ENCODE results near the gene SNRPA.
"Not testable (repeated sequence)": the region's sequence is repeated elsewhere in the genome, so short reads cannot be mapped to it uniquely, and the experiment has no call there.

Gene SNRPA

DNA sequence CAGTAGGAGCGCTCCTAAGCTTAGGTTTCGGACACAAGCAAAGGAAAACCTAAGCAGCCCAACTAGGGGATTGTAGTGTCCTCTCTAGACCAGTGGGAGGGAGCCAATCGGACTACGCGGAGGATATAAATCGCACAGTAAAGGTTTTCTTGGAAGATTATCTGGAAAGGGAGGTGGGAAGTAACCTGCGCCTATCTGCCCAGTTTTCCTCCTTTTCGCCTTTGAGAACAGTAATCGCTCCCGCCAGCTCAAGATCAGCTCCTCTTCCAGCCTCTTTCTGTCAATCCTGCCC is 26.6 kb downstream of the SNRPA start:
- no peak for DNase-seq (ENCODE audit: low read depth)

DNA sequence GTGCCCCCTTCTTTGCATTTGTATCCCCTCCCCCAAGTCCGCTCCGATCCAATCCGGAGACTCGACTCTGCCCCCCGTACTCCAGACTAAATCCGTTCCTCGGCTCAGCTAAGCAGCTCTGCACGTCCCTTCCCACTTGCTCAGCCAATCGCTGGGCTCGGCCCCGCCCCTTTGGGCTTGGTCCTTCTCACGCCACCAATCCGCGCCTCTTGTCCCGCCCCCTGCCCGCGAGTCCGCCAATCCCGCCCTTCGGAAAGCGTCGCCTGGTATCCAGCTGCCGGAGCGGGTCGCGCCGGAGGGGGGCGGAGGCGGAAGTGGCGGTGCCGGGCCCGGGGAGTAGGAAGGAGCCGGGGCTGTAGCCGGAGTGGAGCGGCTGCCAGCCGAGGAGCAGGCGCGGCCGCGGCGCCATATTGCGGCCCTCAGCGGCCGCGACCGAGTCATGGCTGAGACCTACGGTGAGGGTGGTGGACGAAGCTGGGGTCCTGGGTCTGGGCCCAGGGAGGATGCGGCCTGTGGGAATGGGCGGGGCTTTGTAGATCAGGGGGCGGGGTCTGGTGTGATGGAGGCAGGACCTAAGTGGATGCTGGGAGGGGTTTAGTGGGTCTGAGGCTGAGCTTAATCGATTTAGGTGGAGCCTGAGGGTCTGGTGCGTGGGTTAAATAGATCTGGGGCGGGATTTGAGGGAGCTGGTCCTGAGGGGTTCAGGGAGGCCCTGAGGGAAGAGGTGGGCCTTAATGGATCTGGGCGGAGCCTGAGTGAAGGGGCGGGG is 27.1 kb downstream of the SNRPA start, which contains the start of gene RAB4B:
TSS of gene RAB4B (plus strand) at position 311 of the 769 bp plus-strand sequence. CDS start at position 440, 129 bp downstream.
- peak; percentile 94 for DNase-seq (ENCODE audit: low read depth)

DNA sequence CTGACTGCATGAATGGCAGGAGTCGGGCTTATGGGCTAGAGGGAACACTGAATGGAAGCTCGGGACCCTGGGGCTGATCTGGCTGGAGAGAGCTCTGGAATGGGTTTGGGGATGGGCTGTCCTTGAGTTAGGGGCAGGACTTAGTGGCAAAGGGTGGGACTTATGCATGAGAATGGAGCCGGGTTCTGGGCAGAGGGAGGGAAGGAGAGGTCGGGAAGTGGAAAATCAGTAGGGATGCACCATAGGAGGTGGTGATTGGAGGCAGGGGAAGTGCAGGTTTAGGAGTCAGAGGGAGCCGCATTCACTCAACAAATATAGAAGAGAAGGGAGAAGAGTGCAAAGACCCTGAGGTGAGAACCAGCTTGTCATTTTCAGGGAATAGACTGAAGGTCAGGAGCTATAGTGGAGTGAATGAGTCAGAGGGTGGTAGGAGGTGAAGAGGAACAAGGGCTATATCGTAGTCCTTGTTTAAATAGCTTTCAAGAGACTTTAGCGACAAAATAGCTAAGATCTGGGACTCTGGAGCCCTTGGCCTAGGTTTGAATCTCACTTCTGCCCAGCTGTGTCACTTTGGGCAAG is 27.8 kb downstream of the SNRPA start:
- DNase-seq (ENCODE audit: low read depth) = no peak

DNA sequence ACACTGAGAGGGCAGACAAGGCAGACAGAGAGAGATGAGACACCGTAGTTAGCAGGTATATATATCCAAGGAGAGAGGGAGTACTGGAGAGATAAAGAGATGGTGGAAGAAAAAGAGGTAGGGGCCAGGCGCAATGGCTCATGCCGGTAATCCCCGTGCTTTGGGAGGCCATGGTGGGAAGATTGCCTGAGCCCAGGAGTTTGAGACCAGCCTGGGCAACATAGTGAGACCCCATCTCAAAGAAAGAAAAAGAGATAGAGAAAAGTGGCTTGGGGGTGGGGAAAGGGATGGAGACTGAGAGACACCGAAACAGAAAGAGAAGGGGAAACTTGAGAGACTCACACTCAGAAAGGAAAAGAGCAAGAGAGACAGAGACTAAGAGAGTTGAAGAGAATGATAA is 29.6 kb downstream of the SNRPA start:
- DNase-seq (ENCODE audit: low read depth) = no peak

DNA sequence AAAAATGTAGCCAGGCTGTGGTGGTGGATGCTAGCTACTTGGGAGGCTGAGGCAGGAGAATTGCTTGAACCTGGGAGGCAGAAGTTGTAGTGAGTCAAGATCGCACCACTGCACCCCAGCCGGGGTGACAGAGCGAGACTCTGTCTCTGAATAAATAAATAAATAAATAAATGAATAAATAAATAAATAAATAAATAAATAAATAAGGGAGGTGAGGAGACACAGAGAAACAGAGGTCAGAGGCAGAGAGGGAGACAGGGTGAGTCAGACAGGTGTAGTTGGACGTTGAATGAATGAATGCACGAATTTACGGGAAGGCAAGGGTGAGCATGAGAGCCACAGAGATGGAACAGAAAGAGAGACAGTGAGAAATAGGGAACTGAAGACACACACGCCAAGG is 30.1 kb downstream of the SNRPA start:
- DNase-seq (ENCODE audit: low read depth) = no peak

DNA sequence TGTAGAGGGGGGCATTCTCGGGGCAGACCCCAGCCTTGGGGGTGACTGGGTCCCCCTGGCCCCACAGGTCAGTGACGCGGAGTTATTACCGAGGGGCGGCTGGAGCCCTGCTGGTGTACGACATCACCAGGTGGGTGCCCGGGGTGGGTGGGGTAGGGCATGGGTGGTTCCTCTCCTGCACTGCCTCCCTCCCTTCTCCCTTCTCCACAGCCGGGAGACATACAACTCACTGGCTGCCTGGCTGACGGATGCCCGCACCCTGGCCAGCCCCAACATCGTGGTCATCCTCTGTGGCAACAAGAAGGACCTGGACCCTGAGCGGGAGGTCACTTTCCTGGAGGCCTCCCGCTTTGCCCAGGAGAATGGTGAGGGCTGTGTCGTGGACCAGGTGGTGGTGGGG is 32.7 kb downstream of the SNRPA start:
- DNase-seq (ENCODE audit: low read depth) = no peak

DNA sequence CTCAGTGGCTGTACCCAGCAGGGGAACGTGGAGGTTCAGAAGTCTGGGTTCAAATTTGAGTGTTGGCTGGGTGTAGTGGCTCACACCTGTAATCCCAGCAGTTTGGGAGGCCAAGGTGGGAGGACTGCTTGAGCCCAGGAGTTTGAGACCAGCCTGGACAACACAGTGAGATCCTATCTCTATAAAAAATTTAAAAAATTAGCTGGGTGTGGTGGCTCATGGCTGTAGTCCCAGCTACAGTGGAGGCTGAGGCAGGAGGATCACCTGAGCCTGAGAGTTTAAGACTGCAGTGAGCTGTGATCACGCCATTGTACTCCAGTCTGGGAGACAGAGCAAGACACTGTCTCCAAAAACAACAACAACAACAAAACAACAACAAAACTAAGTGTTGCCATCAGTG is 33.1 kb downstream of the SNRPA start:
- DNase-seq (ENCODE audit: low read depth) = not testable (repeated sequence)

DNA sequence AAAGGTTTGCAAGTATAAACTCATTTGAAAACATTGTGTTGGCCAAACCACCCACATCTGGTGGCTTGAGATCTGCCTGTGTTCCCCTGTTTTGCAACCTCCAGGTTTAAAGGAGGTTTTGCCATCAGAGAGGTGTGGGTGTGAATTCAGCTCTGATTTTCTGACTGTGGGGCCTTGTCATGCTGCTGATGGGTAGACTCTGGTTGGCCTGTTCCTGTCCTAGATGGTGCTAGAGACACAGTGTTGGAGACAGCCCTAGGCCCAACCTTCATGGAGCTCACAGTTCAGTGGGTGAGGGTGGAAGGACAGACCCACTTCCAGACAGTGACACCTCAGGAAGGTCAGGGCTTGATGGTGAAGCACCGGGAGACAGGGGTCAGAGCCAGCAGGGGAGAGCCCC is 34.5 kb downstream of the SNRPA start:
- no peak for DNase-seq (ENCODE audit: low read depth)

DNA sequence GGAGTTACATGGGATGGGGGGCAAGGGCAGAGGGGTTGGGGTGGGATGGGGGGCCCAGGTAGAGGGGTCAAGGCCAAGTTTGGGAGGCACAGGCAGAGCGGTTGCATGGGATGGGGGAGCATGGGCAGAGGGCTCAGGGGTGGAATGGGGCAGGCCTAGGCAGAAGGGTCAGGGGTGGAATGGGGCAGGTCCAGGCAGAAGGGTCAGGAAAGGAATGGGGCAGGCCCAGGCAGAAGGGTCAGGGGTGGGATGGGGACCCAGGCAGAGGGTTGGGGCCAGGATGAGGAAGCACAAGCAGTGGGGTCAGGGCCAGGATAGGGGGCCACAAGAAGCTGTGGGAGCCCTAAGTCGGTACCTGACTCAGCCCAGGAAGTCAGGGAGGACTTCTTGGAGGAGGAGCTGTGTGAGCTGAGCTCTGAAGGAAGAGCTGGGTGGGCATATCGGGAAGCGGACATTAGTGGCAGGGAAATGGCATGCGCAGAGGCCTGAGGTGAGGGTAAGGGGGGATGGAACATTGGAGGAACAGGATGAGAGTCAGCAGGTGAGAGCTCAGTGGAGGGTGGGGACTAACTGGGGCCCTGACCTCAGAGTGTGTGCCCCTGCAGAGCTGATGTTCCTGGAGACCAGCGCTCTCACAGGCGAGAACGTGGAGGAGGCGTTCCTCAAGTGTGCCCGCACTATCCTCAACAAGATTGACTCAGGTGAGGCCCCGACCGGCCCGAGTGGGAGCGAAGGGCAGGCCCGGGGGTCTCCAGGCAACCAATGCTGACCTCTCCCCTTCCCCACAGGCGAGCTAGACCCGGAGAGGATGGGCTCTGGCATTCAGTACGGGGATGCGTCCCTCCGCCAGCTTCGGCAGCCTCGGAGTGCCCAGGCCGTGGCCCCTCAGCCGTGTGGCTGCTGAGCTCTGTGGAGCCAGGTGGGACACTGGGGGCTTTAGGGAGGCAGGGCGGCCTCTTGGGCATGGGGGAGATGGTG is 35.3 kb downstream of the SNRPA start:
- DNase-seq (ENCODE audit: low read depth) = no peak

DNA sequence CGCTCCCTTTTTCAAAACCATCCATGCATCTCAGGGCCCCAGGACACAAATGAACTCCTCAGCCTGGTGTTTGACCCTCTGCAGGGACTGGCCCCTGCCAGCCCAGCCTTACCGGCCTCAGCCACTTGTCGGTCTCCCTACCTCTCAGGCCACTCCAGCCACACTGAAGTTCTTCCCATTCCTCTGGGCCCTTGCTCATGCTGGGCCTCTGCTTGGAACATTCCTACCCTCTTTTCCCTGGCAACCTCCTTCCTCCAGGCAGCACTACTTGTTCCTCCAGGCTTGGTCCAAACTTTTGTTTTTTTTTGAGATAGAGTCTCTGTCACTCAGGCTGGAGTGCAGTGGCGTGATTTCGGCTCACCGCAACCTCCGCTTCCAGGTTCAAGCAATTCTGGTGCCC is 40.3 kb downstream of the SNRPA start:
- DNase-seq (ENCODE audit: low read depth) = no peak

DNA sequence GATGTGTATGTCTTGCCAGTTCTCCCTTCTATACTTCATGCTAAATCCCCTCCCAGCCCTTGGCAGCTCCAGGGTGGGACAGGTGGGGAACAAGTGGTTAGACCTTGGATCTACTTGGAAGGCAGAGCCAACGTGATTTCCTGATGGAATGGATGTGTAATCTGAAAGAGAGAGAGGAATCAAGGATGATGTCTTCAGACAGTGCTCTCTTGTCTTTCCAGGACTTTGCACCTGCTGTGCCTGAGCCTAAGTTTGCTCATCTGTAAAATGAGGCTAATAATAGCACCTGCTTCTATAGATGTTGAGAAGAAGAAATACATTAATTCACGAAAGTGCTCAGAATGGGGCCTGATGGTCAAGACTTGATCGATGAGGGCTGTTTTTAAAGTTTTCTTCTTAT is 41.0 kb downstream of the SNRPA start:
- no peak for DNase-seq (ENCODE audit: low read depth)

DNA sequence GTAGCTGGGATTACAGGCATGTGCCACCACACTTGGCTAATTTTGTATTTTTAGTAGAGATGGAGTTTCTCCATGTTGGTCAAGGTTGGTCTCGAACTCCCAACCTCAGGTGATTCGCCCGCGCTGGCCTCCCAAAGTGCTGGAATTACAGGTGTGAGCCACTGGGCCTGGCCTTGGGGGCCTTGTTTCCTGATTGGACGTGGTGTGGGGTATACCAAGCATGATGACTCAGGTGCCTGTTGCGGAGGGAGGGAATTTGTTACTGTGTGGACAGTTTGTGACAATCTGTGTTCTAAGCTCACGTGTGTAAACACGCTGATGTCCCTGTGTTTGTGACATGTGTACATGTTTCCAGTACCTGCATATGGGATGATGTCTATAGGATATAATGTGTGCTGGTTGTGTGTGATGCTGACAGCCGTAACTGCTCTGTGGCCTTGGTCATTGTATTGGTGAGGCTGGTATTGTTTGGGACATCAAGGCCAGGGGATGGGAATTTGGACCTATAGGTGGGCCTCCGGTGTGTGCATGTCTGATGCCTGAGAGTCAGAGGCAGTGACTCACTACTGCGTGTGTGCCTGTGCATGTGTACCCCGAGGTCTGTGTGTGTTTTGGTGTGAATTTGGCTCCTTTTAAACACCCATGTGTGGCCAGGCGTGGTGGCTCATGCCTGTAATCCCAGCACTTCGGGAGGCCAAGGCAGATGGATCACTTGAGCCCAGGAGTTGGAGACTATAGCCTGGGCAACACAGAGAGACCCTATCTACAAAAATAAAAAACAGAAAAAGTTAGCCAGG is 46.4 kb downstream of the SNRPA start:
- DNase-seq (ENCODE audit: low read depth) = no peak

DNA sequence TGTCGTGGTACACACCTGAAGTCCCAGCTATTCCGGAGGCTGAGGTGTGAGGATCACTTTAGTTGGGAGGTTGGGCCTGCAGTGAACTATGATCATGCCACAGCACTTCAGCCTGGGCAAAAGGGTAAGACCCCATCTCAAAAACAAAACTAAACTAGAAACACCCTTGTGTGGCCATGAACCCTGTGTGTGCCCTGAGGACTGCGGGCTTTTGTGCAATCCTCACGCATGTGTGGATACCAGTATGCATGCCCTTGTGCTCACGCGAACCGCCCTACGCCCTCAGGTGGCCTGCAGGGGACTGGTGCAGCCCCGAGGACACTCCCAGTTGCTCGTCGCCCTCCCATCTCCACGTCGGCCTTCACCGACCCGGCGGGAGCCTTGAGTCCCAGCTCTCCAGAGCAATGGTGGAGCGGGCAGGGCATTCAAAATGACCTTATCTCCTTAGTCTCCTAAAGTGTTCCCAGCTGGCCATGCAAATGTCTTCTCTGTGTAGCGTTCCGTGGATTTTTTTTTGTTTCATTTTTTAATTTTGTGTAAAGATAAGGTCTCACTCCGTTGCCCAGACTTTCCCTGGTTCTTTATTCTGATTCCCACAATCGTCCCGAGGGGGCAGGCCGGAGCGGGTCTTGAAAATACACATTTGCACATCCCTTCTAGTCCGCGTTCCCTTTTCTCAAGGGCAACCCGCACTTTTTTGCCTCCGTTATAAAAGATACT is 47.1 kb downstream of the SNRPA start:
- no peak for DNase-seq (ENCODE audit: low read depth)

DNA sequence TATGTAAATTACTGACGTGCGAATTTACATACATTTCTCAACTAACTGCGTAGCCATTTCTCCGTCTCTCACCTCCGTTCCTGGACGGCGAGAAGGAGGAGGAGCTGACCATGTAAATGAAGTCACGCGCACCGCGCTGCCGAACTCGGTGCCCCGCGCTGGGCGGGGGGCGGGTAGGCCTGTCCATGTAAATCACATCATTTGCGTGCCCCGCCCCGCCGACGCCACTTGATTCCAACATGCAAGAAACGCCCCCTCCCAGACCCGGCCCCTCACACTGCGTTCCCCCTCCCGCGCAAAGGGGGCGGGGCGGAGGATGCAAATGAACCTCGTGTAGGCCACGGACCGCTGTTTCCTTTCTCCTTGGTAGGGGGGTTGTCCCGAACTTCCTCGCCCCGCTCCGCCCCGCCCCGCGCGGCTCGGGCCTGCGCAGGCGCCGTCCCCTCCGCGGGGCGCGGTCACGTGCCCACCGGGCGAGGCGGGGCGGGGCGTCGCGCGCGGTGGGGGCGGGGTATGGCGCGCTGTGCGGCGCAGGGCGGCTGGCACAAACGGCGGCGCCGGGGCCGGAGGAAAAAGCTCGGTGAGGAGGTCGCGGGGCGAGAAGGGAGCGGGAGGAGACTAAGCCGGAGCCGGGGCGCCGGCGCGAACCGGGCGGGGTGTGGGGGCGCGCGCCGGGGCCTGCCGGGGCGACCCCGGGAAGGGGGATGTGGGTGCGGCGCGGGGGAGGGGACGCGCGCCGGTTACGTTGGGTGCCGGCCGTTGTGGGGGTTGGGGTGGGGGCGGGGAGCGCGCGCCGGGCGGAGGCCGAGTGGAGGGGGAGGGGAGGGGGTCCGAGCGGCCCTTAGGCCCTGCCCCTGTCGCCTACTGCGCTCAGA is 47.9 kb downstream of the SNRPA start, which contains the start of gene EGLN2:
TSS of gene EGLN2 (plus strand) at position 509 of the 875 bp plus-strand sequence. CDS start 1,382 bp downstream, outside the sequence.
- DNase-seq (ENCODE audit: low read depth) = peak; percentile 99

DNA sequence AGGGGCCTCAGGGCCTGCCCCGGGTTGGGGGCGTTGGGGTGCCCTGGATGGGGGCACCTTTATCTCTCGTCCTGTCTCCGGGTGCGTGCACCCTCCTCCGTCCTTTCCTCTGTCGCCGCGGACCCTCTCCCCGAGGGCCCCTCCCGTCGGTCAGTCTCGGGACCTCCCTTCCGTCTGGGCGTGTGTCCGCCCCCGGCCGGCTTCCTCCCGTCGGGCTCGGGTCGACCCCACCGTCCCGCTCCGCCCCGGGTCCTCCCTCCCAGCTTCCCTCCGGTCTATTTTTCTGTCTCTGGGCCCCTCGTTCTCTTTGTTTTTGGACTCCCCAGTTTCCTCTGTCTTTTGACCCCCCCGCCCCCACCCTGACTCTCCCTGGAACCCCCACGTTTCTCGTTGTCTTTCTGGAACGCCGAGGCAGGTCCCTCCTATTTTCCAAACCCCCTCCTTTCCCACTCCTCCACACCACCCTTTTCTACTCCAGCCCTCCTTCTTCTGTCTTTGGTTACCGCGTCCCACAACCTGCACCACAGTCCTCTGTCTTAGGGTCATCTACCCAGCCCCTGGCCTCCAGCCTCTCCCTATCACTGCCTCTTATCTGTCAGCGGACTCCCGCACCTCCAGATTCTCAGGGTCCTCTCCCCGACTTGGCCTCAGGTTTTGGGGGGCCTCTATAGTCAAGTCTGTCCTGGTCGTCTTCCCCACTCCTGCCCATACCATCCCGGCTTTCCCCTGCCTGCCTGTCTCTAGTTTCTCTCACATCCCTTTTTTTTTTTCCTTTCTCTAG is 48.7 kb downstream of the SNRPA start:
- DNase-seq (ENCODE audit: low read depth) = no peak

DNA sequence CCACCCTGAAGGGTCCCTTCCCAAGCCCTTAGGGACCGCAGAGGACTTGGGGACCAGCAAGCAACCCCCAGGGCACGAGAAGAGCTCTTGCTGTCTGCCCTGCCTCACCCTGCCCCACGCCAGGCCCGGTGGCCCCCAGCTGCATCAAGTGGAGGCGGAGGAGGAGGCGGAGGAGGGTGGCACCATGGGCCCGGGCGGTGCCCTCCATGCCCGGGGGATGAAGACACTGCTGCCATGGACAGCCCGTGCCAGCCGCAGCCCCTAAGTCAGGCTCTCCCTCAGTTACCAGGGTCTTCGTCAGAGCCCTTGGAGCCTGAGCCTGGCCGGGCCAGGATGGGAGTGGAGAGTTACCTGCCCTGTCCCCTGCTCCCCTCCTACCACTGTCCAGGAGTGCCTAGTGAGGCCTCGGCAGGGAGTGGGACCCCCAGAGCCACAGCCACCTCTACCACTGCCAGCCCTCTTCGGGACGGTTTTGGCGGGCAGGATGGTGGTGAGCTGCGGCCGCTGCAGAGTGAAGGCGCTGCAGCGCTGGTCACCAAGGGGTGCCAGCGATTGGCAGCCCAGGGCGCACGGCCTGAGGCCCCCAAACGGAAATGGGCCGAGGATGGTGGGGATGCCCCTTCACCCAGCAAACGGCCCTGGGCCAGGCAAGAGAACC is 49.5 kb downstream of the SNRPA start:
- DNase-seq (ENCODE audit: low read depth) = no peak

DNA sequence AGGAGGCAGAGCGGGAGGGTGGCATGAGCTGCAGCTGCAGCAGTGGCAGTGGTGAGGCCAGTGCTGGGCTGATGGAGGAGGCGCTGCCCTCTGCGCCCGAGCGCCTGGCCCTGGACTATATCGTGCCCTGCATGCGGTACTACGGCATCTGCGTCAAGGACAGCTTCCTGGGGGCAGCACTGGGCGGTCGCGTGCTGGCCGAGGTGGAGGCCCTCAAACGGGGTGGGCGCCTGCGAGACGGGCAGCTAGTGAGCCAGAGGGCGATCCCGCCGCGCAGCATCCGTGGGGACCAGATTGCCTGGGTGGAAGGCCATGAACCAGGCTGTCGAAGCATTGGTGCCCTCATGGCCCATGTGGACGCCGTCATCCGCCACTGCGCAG is 50.0 kb downstream of the SNRPA start:
- DNase-seq (ENCODE audit: low read depth) = no peak

DNA sequence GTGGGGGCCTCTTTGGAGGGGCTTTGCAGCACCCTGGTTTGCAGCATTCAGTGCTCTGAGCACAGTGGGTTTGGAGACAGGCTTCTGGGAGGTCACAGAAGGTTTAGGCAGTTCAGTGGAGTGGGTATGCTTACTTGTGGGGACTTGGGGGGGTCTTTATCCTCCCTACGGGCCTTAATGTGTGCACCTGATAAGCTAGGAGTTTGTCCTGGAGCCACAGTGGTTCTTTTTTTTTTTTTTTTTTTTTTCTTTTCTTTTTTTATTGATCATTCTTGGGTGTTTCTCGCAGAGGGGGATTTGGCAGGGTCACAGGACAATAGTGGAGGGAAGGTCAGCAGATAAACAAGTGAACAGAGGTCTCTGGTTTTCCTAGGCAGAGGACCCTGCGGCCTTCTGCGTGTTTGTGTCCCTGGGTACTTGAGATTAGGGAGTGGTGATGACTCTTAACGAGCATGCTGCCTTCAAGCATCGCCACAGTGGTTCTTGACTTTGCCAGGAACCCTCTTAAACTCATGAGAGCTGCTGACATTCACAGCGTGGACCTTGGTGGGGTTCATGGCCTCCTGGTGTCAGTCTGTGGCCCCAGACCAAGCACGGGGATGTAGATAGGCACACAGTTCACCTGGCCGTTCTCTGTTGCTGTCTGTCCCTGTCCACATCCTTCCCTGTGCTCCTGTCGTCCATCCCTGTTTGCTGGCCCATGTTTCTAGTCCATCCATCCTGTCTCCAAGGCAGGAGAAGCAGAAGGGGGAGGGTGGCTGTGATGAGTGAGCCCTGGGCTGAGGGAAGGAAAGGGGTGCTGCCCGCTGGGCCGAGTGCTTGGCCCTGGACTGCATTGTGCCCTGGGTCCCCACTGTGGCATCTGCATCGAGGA is 50.7 kb downstream of the SNRPA start:
- no peak for DNase-seq (ENCODE audit: low read depth)
